HG02610 (cell line): Measurements from ENCODE around the gene HERC2.
A peak's percentile ranks its signal among the peaks of the same experiment; 100 is the strongest.
"Not testable (repeated sequence)": the region's sequence is repeated elsewhere in the genome, so short reads cannot be mapped to it uniquely, and the experiment has no call there.

ENCODE experiments used
- ATAC-seq: cut with Tn5 transposase; IDR thresholded peaks from one replicate; pipeline ENCODE4 v1.9.1; 2021; ENCODE audit warnings: mild to moderate bottlenecking, moderate library complexity; ENCODE audit not compliant: unreplicated experiment

The HERC2 gene

GRCh38 chr15:28322129-28322588 is at the start of gene HERC2:
Gene HERC2 (minus strand): TSS chr15:28322179. CDS start chr15:28321433, 746 bp downstream.
- not testable (repeated sequence) for ATAC-seq

- ATAC-seq: not testable (repeated sequence)
Measured at GRCh38 chr15:28365502-28365901, 43.5 kb upstream of the HERC2 start.

GRCh38 chr15:28357984-28358383 is 36.0 kb upstream of the HERC2 start, which contains the start of gene GOLGA6L24:
Gene GOLGA6L24 (minus strand): TSS chr15:28358084. CDS start chr15:28358023, 61 bp downstream.
- not testable (repeated sequence) for ATAC-seq

- ATAC-seq: not testable (repeated sequence)
Measured at GRCh38 chr15:28321358-28322078, 461 bp downstream of the HERC2 start.

GRCh38 chr15:28319725-28320124 is 2.3 kb downstream of the HERC2 start:
- ATAC-seq: not testable (repeated sequence)

GRCh38 chr15:28318828-28319227 is 3.2 kb downstream of the HERC2 start:
- ATAC-seq: not testable (repeated sequence)

GRCh38 chr15:28318122-28318521 is 3.9 kb downstream of the HERC2 start:
- ATAC-seq: not testable (repeated sequence)

- not testable (repeated sequence) for ATAC-seq
Measured at GRCh38 chr15:28316958-28317357, 5.0 kb downstream of the HERC2 start.

- not testable (repeated sequence) for ATAC-seq
Measured at GRCh38 chr15:28310454-28310853, 11.5 kb downstream of the HERC2 start.

GRCh38 chr15:28308718-28309117 is 13.3 kb downstream of the HERC2 start:
- ATAC-seq: not testable (repeated sequence)

GRCh38 chr15:28305700-28306099 is 16.3 kb downstream of the HERC2 start:
- not testable (repeated sequence) for ATAC-seq

- ATAC-seq: not testable (repeated sequence)
Measured at GRCh38 chr15:28297434-28297833, 24.5 kb downstream of the HERC2 start.

- peak; percentile 46 for ATAC-seq
Measured at GRCh38 chr15:28296814-28297213, 25.2 kb downstream of the HERC2 start.

- not testable (repeated sequence) for ATAC-seq
Measured at GRCh38 chr15:28295009-28295563, 26.9 kb downstream of the HERC2 start.

- ATAC-seq: not testable (repeated sequence)
Measured at GRCh38 chr15:28294560-28294959, 27.4 kb downstream of the HERC2 start.

- peak; percentile 7 for ATAC-seq
Measured at GRCh38 chr15:28289694-28290463, 32.1 kb downstream of the HERC2 start.

- ATAC-seq: peak; percentile 84
Measured at GRCh38 chr15:28288830-28289693, 32.9 kb downstream of the HERC2 start.

- ATAC-seq: not testable (repeated sequence)
Measured at GRCh38 chr15:28286659-28287058, 35.3 kb downstream of the HERC2 start.

- no peak for ATAC-seq
Measured at GRCh38 chr15:28286031-28286430, 35.9 kb downstream of the HERC2 start.

GRCh38 chr15:28281876-28282275 is 40.1 kb downstream of the HERC2 start:
- no peak for ATAC-seq
